Brain microvascular endothelial cell (primary cell): ENCODE data around the gene JAM3.

Source experiments
- DNase-seq: peaks from one replicate; pipeline ENCODE4 v3.0.0-alpha.2; 2020
- H3K27ac ChIP-seq: fragments of 250-450 bp; sonication (Bioruptor Pico); 2 replicates; pipeline ENCODE4 v1.5.1; 2020; ENCODE audit warnings: mild to moderate bottlenecking, moderate library complexity
- H3K27me3 ChIP-seq: fragments of 250-450 bp; sonication (Bioruptor Pico); replicated peaks from 2 replicates; pipeline ENCODE4 v1.5.1; 2020; ENCODE audit warnings: mild to moderate bottlenecking
- H3K36me3 ChIP-seq: fragments of 250-450 bp; sonication (Bioruptor Pico); replicated peaks from 2 replicates; pipeline ENCODE4 v1.5.1; 2020; ENCODE audit warnings: mild to moderate bottlenecking
- H3K4me3 ChIP-seq: 2 replicates; pipeline ENCODE4 v1.5.1; 2011; ENCODE audit warnings: low read depth, mild to moderate bottlenecking, control low read depth, low read length, moderate library complexity
- in situ Hi-C: cut with HindIII; loops from 2 replicates; pipeline ENCODE4 v1.10.0; 2017; ENCODE audit warnings: low sequenced_read_pairs, low pct_ligation_motif_present
- TF ChIP-seq, protein P1 (sequence below): IDR thresholded peaks from 2 replicates; pipeline ENCODE4 v1.5.1; 2011; ENCODE audit warnings: low read depth, mild to moderate bottlenecking, moderate library complexity, low read length, control low read depth, inconsistent platforms; ENCODE audit errors: missing control alignments

Gene JAM3

DNA sequence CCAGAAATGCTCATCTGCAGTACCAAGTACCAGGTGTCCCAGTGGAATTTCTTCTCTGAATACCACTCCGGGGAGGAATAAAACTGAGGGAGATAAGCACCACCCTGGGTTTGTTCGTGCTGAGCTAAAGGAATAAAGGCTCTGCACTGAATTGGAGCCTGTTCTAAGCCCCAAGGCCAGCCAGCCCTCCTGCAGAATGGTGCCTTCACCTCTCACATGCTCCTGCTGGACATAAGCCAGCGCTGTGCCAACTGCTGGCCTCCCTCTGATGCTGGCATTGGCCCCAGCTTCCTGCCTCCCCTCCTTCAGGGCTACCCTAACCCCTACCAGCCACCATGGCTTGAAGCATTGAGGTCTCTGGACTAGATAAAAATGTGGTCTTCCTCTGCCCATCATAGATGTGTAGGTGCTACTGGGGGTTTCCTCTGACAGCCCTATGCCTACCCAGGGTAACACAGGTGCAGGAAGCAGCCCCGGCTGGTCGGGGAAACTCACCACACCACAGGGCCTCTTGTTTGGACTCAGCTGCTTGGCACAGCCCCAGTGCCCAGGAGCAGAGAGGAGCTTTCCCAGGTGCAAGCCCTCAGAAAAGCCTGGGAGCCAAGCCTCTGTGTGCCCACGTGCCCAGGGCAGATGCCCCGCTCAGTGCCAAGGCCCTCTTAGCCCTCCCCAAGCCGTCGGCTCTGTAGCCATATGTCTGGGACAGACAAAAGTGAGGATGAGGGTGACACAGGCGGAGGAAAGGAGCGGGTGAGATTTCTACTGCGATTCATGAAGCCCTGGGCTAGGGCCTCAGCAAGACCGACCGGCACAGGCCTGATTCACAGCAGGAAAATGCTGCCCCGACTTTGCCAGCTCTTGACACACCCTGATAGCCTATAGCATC lies 34.1 kb upstream of the JAM3 start:
- TF ChIP-seq, protein P1, sequence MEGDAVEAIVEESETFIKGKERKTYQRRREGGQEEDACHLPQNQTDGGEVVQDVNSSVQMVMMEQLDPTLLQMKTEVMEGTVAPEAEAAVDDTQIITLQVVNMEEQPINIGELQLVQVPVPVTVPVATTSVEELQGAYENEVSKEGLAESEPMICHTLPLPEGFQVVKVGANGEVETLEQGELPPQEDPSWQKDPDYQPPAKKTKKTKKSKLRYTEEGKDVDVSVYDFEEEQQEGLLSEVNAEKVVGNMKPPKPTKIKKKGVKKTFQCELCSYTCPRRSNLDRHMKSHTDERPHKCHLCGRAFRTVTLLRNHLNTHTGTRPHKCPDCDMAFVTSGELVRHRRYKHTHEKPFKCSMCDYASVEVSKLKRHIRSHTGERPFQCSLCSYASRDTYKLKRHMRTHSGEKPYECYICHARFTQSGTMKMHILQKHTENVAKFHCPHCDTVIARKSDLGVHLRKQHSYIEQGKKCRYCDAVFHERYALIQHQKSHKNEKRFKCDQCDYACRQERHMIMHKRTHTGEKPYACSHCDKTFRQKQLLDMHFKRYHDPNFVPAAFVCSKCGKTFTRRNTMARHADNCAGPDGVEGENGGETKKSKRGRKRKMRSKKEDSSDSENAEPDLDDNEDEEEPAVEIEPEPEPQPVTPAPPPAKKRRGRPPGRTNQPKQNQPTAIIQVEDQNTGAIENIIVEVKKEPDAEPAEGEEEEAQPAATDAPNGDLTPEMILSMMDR = no peak
- Histone ChIP-seq H3K36me3 (no peaks in the 10 kb centered on the region), H3K27ac (no peak overlapping the region), H3K27me3 (peaks cover 3% of the 10 kb centered on the region), H3K4me3 (no peak overlapping the region)
- in situ Hi-C loops = no loop called here
- no peak for DNase-seq

DNA sequence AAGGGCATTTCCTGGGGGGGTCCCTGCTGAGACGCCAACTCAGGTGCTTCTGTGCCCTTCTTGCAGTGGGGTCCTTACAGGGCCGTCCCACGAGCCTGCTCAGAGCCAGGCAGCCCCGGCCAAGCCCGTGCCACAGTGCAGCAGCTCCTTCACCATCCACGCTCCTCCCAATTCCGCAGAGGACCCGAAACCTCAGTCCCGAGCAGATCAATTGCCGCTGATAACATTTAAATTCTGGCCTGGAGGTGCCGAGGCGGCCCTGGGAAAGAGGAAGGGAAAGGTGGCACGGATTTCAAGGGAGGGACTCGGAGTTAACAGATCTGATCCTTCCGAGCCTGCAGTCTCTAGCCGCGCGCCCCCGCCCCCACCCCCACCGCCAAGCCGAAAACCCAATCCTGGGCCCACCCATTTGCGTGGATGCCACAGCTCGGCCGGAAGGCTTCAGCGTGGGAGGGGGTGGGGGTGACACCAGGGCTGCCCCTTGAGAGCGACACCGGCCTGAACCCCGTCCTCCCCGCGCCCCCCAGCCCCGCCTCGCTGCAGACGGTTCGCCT lies 32.3 kb upstream of the JAM3 start:
- Histone ChIP-seq H3K4me3 (peak overlapping the region; percentile 65), H3K27me3 (no peaks in the 10 kb centered on the region), H3K27ac (no peak overlapping the region), H3K36me3 (no peaks in the 10 kb centered on the region)
- TF ChIP-seq, protein P1 = no peak
- in situ Hi-C loops = no loop called here
- DNase-seq = no peak

DNA sequence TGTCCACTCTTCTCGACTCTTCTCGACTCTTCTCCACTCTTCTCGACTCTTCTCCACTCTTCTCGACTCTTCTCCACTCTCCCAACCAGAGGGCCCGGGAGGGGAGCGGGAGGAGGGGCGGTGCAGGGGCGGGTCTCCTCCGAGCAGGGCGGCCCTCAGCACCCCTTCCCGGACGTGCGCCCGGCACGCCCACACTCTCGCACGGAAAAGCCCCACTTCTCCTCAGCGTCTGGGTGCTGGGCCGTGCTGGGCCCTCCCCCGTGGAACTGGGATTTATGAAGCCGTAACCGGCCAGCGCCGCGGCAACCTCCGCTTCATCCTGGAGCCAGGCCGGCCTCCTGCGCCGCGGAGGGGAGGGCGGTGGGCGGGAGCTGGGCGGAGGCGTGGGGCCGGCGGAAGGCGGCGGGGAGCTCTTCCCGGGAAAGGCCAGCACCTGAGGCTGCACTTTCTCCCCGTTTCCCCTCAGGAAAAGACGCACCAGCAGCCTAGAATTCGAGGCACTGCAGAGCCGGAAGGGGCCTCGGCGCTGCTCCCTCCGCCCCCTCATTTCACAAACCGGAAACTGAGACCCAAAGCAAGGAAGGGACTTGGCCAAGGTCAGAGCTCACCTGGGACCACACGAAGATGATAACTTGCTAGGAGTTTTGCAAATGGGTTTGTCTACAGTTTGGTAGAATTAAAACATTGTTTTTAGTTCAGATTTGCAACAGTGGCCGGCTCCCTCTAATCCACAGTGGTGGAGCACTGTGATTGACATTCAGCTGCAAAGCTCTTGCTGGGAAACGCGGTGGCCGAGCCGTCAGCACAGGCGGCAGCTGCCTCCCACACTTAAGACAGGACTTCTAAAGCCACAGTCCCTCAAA lies 31.6 kb upstream of the JAM3 start:
- in situ Hi-C loops = no loop called here
- peak; percentile 28 for DNase-seq
- H3K27ac ChIP-seq = no peak overlapping the region
- TF ChIP-seq, protein P1 = no peak
- H3K36me3 ChIP-seq = no peaks in the 10 kb centered on the region
- H3K27me3 ChIP-seq = no peaks in the 10 kb centered on the region
- peak overlapping the region; percentile 65 for H3K4me3 ChIP-seq

DNA sequence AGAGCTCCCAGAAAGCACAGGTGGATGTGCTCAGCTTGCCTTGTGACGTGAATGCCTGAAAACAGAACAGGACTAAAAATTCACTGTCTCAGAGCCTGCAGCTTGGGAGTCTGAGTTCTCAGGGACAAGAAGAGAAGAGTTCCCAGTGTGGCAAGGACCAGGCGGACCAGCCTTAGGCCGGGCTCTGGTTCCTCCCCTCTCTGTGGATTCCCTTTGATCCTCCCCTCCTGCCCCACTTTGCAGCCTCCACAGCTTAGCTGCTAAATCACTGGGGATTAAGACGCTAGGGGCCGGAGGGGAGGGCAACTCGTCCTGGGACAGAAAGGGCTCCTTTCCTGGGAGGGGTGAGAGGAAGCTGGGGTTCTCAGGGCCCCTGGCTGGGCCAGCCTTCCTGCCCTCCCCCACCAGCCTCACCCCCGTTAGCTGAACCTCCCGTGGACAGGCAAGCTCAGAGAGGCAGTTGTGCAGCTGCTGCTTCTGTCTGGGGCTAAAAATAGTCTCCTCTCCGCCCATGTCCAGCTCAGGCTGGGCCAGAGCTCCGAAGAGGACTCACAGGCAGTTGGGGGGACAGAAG lies 29.9 kb upstream of the JAM3 start:
- H3K27ac ChIP-seq = no peak overlapping the region
- H3K4me3 ChIP-seq = no peak overlapping the region
- in situ Hi-C loops = no loop called here
- no peaks in the 10 kb centered on the region for H3K27me3 ChIP-seq
- DNase-seq = no peak
- H3K36me3 ChIP-seq = no peaks in the 10 kb centered on the region
- TF ChIP-seq, protein P1 = no peak

DNA sequence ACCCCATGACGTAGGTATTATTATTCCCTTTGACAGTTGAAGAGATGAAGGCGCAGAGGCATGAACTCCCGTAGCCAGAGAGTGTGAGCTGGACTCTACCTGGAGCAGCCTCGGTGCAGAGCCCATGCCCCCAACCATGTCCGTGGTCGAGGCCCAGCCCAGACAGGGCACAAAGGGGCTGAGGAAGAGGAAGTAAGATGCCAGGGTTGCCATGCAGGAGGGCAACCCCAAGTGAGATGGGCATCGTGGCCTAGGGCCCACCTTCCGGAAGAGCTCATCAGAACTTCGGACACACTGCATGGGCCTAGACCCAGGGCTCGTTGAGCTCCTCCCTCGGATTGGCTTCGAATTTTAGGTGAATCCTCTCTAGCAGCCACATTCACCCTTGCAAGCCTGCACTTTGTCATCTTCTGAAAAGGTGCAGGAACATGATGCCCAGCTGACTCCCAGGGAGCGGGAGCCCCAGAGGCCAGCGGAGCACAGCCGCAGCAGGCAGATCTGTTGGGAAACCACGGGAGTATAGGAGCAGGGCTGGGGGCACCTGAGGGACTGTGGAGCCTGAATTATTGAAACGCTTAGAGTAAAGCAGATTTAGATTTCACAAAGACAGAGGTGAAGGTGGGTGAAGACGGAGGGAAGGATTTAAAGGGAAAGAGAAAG lies 29.0 kb upstream of the JAM3 start:
- DNase-seq = no peak
- no peak overlapping the region for H3K27ac ChIP-seq
- TF ChIP-seq, protein P1 = no peak
- in situ Hi-C loops = no loop called here
- H3K36me3 ChIP-seq = no peaks in the 10 kb centered on the region
- H3K4me3 ChIP-seq = no peak overlapping the region
- no peaks in the 10 kb centered on the region for H3K27me3 ChIP-seq
